Activated naive CD4-positive, alpha-beta T cell treated with anti-CD3 and anti-CD28 coated beads, Interleukin-2, amount 50 U/mL, for 24 hours (primary cell): Measurements from ENCODE around the gene FAM174C.
A peak's percentile ranks its signal among the peaks of the same experiment; 100 is the strongest.
"Not testable (repeated sequence)": the region's sequence is repeated elsewhere in the genome, so short reads cannot be mapped to it uniquely, and the experiment has no call there.

ENCODE experiments used
- H3K27ac Mint-ChIP-seq: one replicate; pipeline ENCODE4 v1.8.0; 2021; ENCODE audit warnings: mild to moderate bottlenecking, mixed read lengths
- H3K27me3 Mint-ChIP-seq: one replicate; pipeline ENCODE4 v1.8.0; 2021; ENCODE audit warnings: mixed read lengths
- H3K36me3 Mint-ChIP-seq: one replicate; pipeline ENCODE4 v1.8.0; 2021; ENCODE audit warnings: mixed read lengths
- H3K4me1 Mint-ChIP-seq: one replicate; pipeline ENCODE4 v1.8.0; 2021; ENCODE audit warnings: mixed read lengths
- H3K4me3 Mint-ChIP-seq: one replicate; pipeline ENCODE4 v1.8.0; 2021; ENCODE audit warnings: mild to moderate bottlenecking, mixed read lengths
- H3K9me3 Mint-ChIP-seq: one replicate; pipeline ENCODE4 v1.8.0; 2021; ENCODE audit warnings: mixed read lengths

The FAM174C gene

GRCh38 chr19:1317274-1318003 is 42.1 kb downstream of the FAM174C start:
- Mint-ChIP-seq H3K4me3 (no peak overlapping the region), H3K27me3 (peaks cover 16% of the 10 kb centered on the region), H3K4me1 (no peaks in the 10 kb centered on the region)

GRCh38 chr19:1318678-1319471 is 43.5 kb downstream of the FAM174C start:
- Mint-ChIP-seq H3K27me3 (peaks cover 22% of the 10 kb centered on the region), H3K4me1 (peaks cover 5% of the 10 kb centered on the region), H3K27ac (no peak overlapping the region), H3K4me3 (no peak overlapping the region), H3K36me3 (peaks cover 1% of the 10 kb centered on the region), H3K9me3 (no peaks in the 10 kb centered on the region)

More at GRCh38 chr19:1317274-1318003, 42.1 kb downstream of the FAM174C start:
- no peaks in the 10 kb centered on the region for H3K9me3 Mint-ChIP-seq
- H3K36me3 Mint-ChIP-seq = no peaks in the 10 kb centered on the region
- no peak overlapping the region for H3K27ac Mint-ChIP-seq

- not testable (repeated sequence) for H3K36me3 Mint-ChIP-seq, H3K4me1 Mint-ChIP-seq, H3K27ac Mint-ChIP-seq, H3K4me3 Mint-ChIP-seq, H3K9me3 Mint-ChIP-seq
- H3K27me3 Mint-ChIP-seq = peaks cover 30% of the 10 kb centered on the region
These were observed 44.9 kb downstream of the FAM174C start for GRCh38 chr19:1320282-1320650.

- Mint-ChIP-seq H3K4me3 (no peak overlapping the region), H3K9me3 (no peaks in the 10 kb centered on the region), H3K27me3 (peaks cover 33% of the 10 kb centered on the region), H3K27ac (no peak overlapping the region), H3K4me1 (peaks cover 10% of the 10 kb centered on the region), H3K36me3 (peaks cover 1% of the 10 kb centered on the region)
These were observed 46.2 kb downstream of the FAM174C start for GRCh38 chr19:1321539-1321938.

- no peaks in the 10 kb centered on the region for H3K9me3 Mint-ChIP-seq
- peaks cover 1% of the 10 kb centered on the region for H3K36me3 Mint-ChIP-seq
- H3K27me3 Mint-ChIP-seq = peaks cover 30% of the 10 kb centered on the region
- H3K4me3 Mint-ChIP-seq = no peak overlapping the region
- peaks cover 10% of the 10 kb centered on the region for H3K4me1 Mint-ChIP-seq
- no peak overlapping the region for H3K27ac Mint-ChIP-seq
These were observed 47.1 kb downstream of the FAM174C start for GRCh38 chr19:1322198-1322981.

- Mint-ChIP-seq H3K9me3 (no peaks in the 10 kb centered on the region), H3K4me1 (peaks cover 10% of the 10 kb centered on the region), H3K4me3 (peak overlapping the region; percentile 23), H3K27me3 (peaks cover 21% of the 10 kb centered on the region), H3K36me3 (peaks cover 1% of the 10 kb centered on the region), H3K27ac (no peak overlapping the region)
These were observed 49.0 kb downstream of the FAM174C start for GRCh38 chr19:1324249-1324805.

GRCh38 chr19:1324806-1325567 is 49.7 kb downstream of the FAM174C start:
- H3K27ac Mint-ChIP-seq = no peak overlapping the region
- H3K4me1 Mint-ChIP-seq = peaks cover 10% of the 10 kb centered on the region
- peaks cover 21% of the 10 kb centered on the region for H3K27me3 Mint-ChIP-seq
- H3K4me3 Mint-ChIP-seq = peak overlapping the region; percentile 58
- peaks cover 1% of the 10 kb centered on the region for H3K36me3 Mint-ChIP-seq
- H3K9me3 Mint-ChIP-seq = no peaks in the 10 kb centered on the region

GRCh38 chr19:1325568-1326294 is 50.4 kb downstream of the FAM174C start:
- H3K36me3 Mint-ChIP-seq = peaks cover 1% of the 10 kb centered on the region
- no peaks in the 10 kb centered on the region for H3K9me3 Mint-ChIP-seq
- H3K4me3 Mint-ChIP-seq = peak overlapping the region; percentile 15
- H3K27me3 Mint-ChIP-seq = peaks cover 20% of the 10 kb centered on the region
- no peak overlapping the region for H3K27ac Mint-ChIP-seq
- peaks cover 10% of the 10 kb centered on the region for H3K4me1 Mint-ChIP-seq

GRCh38 chr19:1327125-1327524 is 51.8 kb downstream of the FAM174C start:
- Mint-ChIP-seq H3K4me3 (no peak overlapping the region), H3K36me3 (peaks cover 1% of the 10 kb centered on the region), H3K27ac (no peak overlapping the region), H3K9me3 (no peaks in the 10 kb centered on the region), H3K4me1 (peaks cover 10% of the 10 kb centered on the region), H3K27me3 (peaks cover 17% of the 10 kb centered on the region)
